ACC112 (cell line): ENCODE results near the gene LRRC52.
"Not testable (repeated sequence)": the region's sequence is repeated elsewhere in the genome, so short reads cannot be mapped to it uniquely, and the experiment has no call there.

ENCODE experiments used
- H2AFZ ChIP-seq: fragments of 200-600 bp; sonication (generic); one replicate; pipeline ENCODE4 v1.6.0; 2017; ENCODE audit warnings: antibody characterized with exemption, low read length; ENCODE audit not compliant: unreplicated experiment
- H3K27ac ChIP-seq: fragments of 200-600 bp; sonication (generic); 2 replicates; pipeline ENCODE4 v1.5.1; 2014; ENCODE audit warnings: low read depth, mild to moderate bottlenecking, antibody characterized with exemption, low read length, moderate library complexity
- H3K27me3 ChIP-seq: fragments of 200-600 bp; sonication (generic); 2 replicates; pipeline ENCODE4 v1.6.1; 2014; ENCODE audit warnings: mild to moderate bottlenecking, antibody characterized with exemption, low read length, moderate library complexity, mixed read lengths; ENCODE audit not compliant: insufficient read depth
- H3K36me3 ChIP-seq: fragments of 200-600 bp; sonication (generic); 2 replicates; pipeline ENCODE4 v1.6.1; 2016; ENCODE audit warnings: mild to moderate bottlenecking, antibody characterized with exemption, low read length, moderate library complexity, mixed read lengths; ENCODE audit not compliant: insufficient read depth
- H3K4me1 ChIP-seq: fragments of 200-600 bp; sonication (generic); one replicate; pipeline ENCODE4 v1.6.1; 2016; ENCODE audit warnings: low read length, mixed read lengths; ENCODE audit not compliant: insufficient read depth, unreplicated experiment, control insufficient read depth
- H3K4me3 ChIP-seq: fragments of 200-600 bp; sonication (generic); 2 replicates; pipeline ENCODE4 v1.5.1; 2014; ENCODE audit warnings: mild to moderate bottlenecking, low read depth, low read length
- H3K79me2 ChIP-seq: fragments of 200-600 bp; sonication (generic); one replicate; pipeline ENCODE4 v1.6.0; 2016; ENCODE audit warnings: low read length; ENCODE audit not compliant: control insufficient read depth, unreplicated experiment, insufficient read depth

Gene LRRC52

GRCh38 chr1:165605246-165605645 lies 61.4 kb downstream of the LRRC52 start:
- no peaks in the 10 kb centered on the region for H3K79me2 ChIP-seq
- no peak overlapping the region for H2AFZ ChIP-seq
- H3K27ac ChIP-seq = no peak overlapping the region
- H3K4me3 ChIP-seq = no peak overlapping the region
- no peaks in the 10 kb centered on the region for H3K27me3 ChIP-seq
- H3K36me3 ChIP-seq = no peaks in the 10 kb centered on the region
- peaks cover 2% of the 10 kb centered on the region for H3K4me1 ChIP-seq

GRCh38 chr1:165606676-165607075 lies 62.9 kb downstream of the LRRC52 start:
- H3K79me2 ChIP-seq, H3K36me3 ChIP-seq, H3K4me1 ChIP-seq, H3K27me3 ChIP-seq, H3K4me3 ChIP-seq, H2AFZ ChIP-seq, H3K27ac ChIP-seq: not testable (repeated sequence)

GRCh38 chr1:165610866-165611265 lies 67.1 kb downstream of the LRRC52 start:
- no peak overlapping the region for H3K27ac ChIP-seq
- H3K27me3 ChIP-seq = peaks cover 23% of the 10 kb centered on the region
- no peaks in the 10 kb centered on the region for H3K79me2 ChIP-seq
- no peak overlapping the region for H3K4me3 ChIP-seq
- no peaks in the 10 kb centered on the region for H3K4me1 ChIP-seq
- H3K36me3 ChIP-seq = no peaks in the 10 kb centered on the region
- H2AFZ ChIP-seq = no peak overlapping the region

- no peaks in the 10 kb centered on the region for H3K79me2 ChIP-seq
- no peaks in the 10 kb centered on the region for H3K4me1 ChIP-seq
- no peak overlapping the region for H2AFZ ChIP-seq
- H3K36me3 ChIP-seq = no peaks in the 10 kb centered on the region
- no peak overlapping the region for H3K27ac ChIP-seq
- peaks cover 32% of the 10 kb centered on the region for H3K27me3 ChIP-seq
- H3K4me3 ChIP-seq = no peak overlapping the region
Measured at GRCh38 chr1:165612062-165612461, 68.3 kb downstream of the LRRC52 start.
